PFSK-1 (cell line): ENCODE data around the gene ATXN7L1.

Source experiments
- FOXP2 ChIP-seq: optimal IDR thresholded peaks from 2 replicates; pipeline ENCODE3; 2011; ENCODE audit warnings: borderline replicate concordance, control low read depth, inconsistent platforms; ENCODE audit not compliant: insufficient read depth; ENCODE audit errors: extremely low read length, extremely low read depth
- POLR2AphosphoS5 ChIP-seq: IDR thresholded peaks from 2 replicates; pipeline ENCODE4 v1.6.1; 2012; ENCODE audit warnings: low read depth, mild to moderate bottlenecking, control low read depth, low read length, moderate library complexity
- SIN3A ChIP-seq: IDR thresholded peaks from 2 replicates; pipeline ENCODE4 v1.6.1; 2012; ENCODE audit warnings: mild to moderate bottlenecking, low read length, moderate library complexity, borderline replicate concordance; ENCODE audit not compliant: insufficient read depth
- TAF1 ChIP-seq: IDR thresholded peaks from 2 replicates; pipeline ENCODE4 v1.6.1; 2012; ENCODE audit warnings: low read length, control low read depth, borderline replicate concordance; ENCODE audit not compliant: insufficient read depth
- TF ChIP-seq, protein P1 (sequence below), 2 experiments: IDR thresholded peaks; 2 replicates each; pipeline versions ENCODE4 v1.6.1 to v1.8.0; 2011 to 2012; ENCODE audit warnings: low read depth in 2 of 2, low read length in 2 of 2, control low read depth in 1 of 2, inconsistent platforms in 1 of 2, mild to moderate bottlenecking in 1 of 2, moderate library complexity in 1 of 2; ENCODE audit not compliant: insufficient read depth in 1 of 2

DNA sequence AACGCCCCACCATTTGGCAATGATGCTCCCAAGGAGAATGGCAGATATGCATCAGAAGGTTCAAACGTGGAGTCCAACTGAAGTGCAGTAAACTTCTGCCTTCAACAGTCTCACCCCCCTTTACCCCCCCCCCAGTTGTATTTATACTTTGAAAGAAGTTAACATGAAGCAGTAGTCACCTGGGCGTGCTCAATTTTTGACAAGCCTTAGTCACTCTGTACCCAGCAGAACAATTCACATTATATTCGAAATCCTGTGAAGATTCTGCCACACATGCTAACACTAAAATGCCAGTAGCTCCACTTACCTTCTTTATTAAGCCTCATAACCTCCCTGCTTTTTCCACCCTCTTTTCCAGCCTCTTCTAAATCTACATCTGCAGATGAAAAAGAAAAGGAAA is 894 bp downstream of the ATXN7L1 start:
- TF ChIP-seq POLR2AphosphoS5 = no peak
- TF ChIP-seq, protein P1, sequence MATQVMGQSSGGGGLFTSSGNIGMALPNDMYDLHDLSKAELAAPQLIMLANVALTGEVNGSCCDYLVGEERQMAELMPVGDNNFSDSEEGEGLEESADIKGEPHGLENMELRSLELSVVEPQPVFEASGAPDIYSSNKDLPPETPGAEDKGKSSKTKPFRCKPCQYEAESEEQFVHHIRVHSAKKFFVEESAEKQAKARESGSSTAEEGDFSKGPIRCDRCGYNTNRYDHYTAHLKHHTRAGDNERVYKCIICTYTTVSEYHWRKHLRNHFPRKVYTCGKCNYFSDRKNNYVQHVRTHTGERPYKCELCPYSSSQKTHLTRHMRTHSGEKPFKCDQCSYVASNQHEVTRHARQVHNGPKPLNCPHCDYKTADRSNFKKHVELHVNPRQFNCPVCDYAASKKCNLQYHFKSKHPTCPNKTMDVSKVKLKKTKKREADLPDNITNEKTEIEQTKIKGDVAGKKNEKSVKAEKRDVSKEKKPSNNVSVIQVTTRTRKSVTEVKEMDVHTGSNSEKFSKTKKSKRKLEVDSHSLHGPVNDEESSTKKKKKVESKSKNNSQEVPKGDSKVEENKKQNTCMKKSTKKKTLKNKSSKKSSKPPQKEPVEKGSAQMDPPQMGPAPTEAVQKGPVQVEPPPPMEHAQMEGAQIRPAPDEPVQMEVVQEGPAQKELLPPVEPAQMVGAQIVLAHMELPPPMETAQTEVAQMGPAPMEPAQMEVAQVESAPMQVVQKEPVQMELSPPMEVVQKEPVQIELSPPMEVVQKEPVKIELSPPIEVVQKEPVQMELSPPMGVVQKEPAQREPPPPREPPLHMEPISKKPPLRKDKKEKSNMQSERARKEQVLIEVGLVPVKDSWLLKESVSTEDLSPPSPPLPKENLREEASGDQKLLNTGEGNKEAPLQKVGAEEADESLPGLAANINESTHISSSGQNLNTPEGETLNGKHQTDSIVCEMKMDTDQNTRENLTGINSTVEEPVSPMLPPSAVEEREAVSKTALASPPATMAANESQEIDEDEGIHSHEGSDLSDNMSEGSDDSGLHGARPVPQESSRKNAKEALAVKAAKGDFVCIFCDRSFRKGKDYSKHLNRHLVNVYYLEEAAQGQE (IDR thresholded peaks at IDR 0.05; ENCODE audit: insufficient read depth in 1 of 2, low read depth in 2 of 2, low read length in 2 of 2) = no peak
- no peak for TF ChIP-seq TAF1
- no peak for TF ChIP-seq SIN3A
- no peak for TF ChIP-seq FOXP2
